Lower lobe of right lung (tissue), 2 donors: ENCODE data around the gene CD79A. TPM values are rescaled to one million over a fixed set of nuclear protein-coding genes. Genes with fewer than 3 reads are reported as not detected.

ENCODE experiments used
- ATAC-seq, 2 donors: fragments of 200-7000 bp; cut with Tn5 transposase; one replicate each; pipeline ENCODE4 v1.9.1; 2020 to 2022; ENCODE audit warnings: mild to moderate bottlenecking in 2 of 2, moderate library complexity in 2 of 2
- DNase-seq: peaks from one replicate; pipeline ENCODE4 v3.0.0-alpha.2; 2020
- H3K27ac ChIP-seq: fragments of 200-600 bp; one replicate; pipeline ENCODE4 v1.8.0; 2022
- H3K27me3 ChIP-seq: fragments of 200-600 bp; one replicate; pipeline ENCODE4 v1.8.0; 2022; ENCODE audit warnings: low read depth
- H3K36me3 ChIP-seq: fragments of 200-600 bp; one replicate; pipeline ENCODE4 v1.8.0; 2022; ENCODE audit warnings: mild to moderate bottlenecking
- H3K4me1 ChIP-seq: fragments of 200-600 bp; one replicate; pipeline ENCODE4 v1.8.0; 2022
- H3K4me3 ChIP-seq: fragments of 200-600 bp; one replicate; pipeline ENCODE4 v1.8.0; 2022; ENCODE audit warnings: mild to moderate bottlenecking
- H3K9me3 ChIP-seq: fragments of 200-600 bp; one replicate; pipeline ENCODE4 v1.8.0; 2022
- intact Hi-C: fragments of 100-400 bp; cut with DNase I; formaldehyde crosslinking; loops from one replicate; pipeline ENCODE4 v1.11.0; 2022
- total RNA-seq: library from RNA; stranded (reverse); fragmentation: NEBNext Ultra II Directional; extraction: Animal tissue kit (Norgen Biotek cat#: 25700); gene quantifications from one replicate; pipeline ENCODE4 v1.2.1, GENCODE V29; 2021
- TF ChIP-seq, protein P1 (sequence below): fragments of 200-600 bp; IDR thresholded peaks from one replicate; pipeline ENCODE4 v1.8.0; 2022; ENCODE audit warnings: antibody characterized with exemption, mild to moderate bottlenecking
- donor health status: DM: no; HTN: yes; CAD: no; lungs with severe emphysema.

CD79A gene
- total RNA-seq, 1 donor from 2014 or later, result 1.2 TPM

- no peak for ATAC-seq
- H3K4me3 ChIP-seq, result no peak overlapping the region
- intact Hi-C loops, result loop anchor here (10.0 kb wide), 1 partner anchor 45 kb away; no protein-coding TSS in a partner anchor
Observed at GRCh38 chr19:41889896-41890295, 12.8 kb downstream of the CD79A start.

DNA sequence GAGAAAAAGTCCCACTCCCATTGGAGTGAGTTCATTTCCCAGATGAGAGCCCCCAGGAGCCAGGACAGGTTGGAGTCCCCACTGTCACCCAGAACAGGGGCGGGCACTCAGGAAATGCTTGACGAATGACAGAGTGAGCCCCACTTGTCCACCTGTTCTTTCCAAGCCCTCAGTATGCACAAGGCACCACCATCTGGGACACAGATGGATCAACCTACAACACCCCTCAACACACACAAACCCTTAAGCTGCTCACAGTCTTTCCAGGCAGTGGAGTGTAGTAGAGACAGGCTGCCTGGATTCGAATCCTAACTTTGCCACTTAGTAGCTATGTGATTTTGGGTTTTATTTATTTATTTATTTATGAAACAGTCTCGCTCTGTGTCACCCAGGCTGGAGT lies 13.9 kb downstream of the CD79A start:
- H3K4me3 ChIP-seq, result no peak overlapping the region
- intact Hi-C loops, result no loop called here
- peaks cover 71% of the 10 kb centered on the region for H3K36me3 ChIP-seq
- TF ChIP-seq, protein P1, sequence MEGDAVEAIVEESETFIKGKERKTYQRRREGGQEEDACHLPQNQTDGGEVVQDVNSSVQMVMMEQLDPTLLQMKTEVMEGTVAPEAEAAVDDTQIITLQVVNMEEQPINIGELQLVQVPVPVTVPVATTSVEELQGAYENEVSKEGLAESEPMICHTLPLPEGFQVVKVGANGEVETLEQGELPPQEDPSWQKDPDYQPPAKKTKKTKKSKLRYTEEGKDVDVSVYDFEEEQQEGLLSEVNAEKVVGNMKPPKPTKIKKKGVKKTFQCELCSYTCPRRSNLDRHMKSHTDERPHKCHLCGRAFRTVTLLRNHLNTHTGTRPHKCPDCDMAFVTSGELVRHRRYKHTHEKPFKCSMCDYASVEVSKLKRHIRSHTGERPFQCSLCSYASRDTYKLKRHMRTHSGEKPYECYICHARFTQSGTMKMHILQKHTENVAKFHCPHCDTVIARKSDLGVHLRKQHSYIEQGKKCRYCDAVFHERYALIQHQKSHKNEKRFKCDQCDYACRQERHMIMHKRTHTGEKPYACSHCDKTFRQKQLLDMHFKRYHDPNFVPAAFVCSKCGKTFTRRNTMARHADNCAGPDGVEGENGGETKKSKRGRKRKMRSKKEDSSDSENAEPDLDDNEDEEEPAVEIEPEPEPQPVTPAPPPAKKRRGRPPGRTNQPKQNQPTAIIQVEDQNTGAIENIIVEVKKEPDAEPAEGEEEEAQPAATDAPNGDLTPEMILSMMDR, result no peak
- no peaks in the 10 kb centered on the region for H3K27me3 ChIP-seq
- H3K27ac ChIP-seq, result no peak overlapping the region
- ATAC-seq (no peak), DNase-seq (no peak)
- H3K9me3 ChIP-seq, result no peaks in the 10 kb centered on the region
- peaks cover 40% of the 10 kb centered on the region for H3K4me1 ChIP-seq

More at GRCh38 chr19:41889896-41890295, 12.8 kb downstream of the CD79A start:
- H3K9me3 ChIP-seq, result no peaks in the 10 kb centered on the region
- peaks cover 67% of the 10 kb centered on the region for H3K36me3 ChIP-seq
- no peaks in the 10 kb centered on the region for H3K27me3 ChIP-seq
- TF ChIP-seq, protein P1, result no peak
- no peak overlapping the region for H3K27ac ChIP-seq
- no peak for DNase-seq
- H3K4me1 ChIP-seq, result peaks cover 51% of the 10 kb centered on the region

- intact Hi-C loops, result no loop called here
- no peaks in the 10 kb centered on the region for H3K9me3 ChIP-seq
- peaks cover 77% of the 10 kb centered on the region for H3K36me3 ChIP-seq
- TF ChIP-seq, protein P1, result no peak
- no peak overlapping the region for H3K4me3 ChIP-seq
- peaks cover 26% of the 10 kb centered on the region for H3K4me1 ChIP-seq
- no peaks in the 10 kb centered on the region for H3K27me3 ChIP-seq
- no peak overlapping the region for H3K27ac ChIP-seq
- DNase-seq, result no peak
- ATAC-seq, result no peak
Observed at GRCh38 chr19:41892173-41892902, 15.3 kb downstream of the CD79A start.

- TF ChIP-seq, protein P1, result no peak
- Histone ChIP-seq H3K4me3 (no peak overlapping the region), H3K9me3 (no peaks in the 10 kb centered on the region), H3K27ac (no peak overlapping the region), H3K36me3 (peaks cover 81% of the 10 kb centered on the region), H3K27me3 (no peaks in the 10 kb centered on the region), H3K4me1 (peaks cover 11% of the 10 kb centered on the region)
- intact Hi-C loops, result no loop called here
- ATAC-seq, result no peak
- DNase-seq, result no peak
Observed at GRCh38 chr19:41893899-41894298, 16.8 kb downstream of the CD79A start.

GRCh38 chr19:41894350-41894749 lies 17.3 kb downstream of the CD79A start:
- intact Hi-C loops, result no loop called here
- Histone ChIP-seq H3K9me3 (no peaks in the 10 kb centered on the region), H3K4me1 (peaks cover 6% of the 10 kb centered on the region), H3K36me3 (peaks cover 80% of the 10 kb centered on the region), H3K27me3 (no peaks in the 10 kb centered on the region), H3K4me3 (no peak overlapping the region), H3K27ac (no peak overlapping the region)
- TF ChIP-seq, protein P1, result no peak
- DNase-seq, result no peak
- ATAC-seq, result no peak
